Endothelial cell of umbilical vein (primary cell): ENCODE measurements around the gene PRKACB. TPM values are rescaled to one million over a fixed set of nuclear protein-coding genes. Genes with fewer than 3 reads are reported as not detected.

Experiments used
- BruUV-seq: library from RNA; stranded (reverse); fragments of 400-500 nt; replicated peaks from 2 replicates; lab custom pipeline; 2021; lab: Mats Ljungman, UMichigan
- CTCF ChIA-PET: fragments of 300-600, 350-600 bp; sonication (Branson Sonifier 250); formaldehyde crosslinking; loops from one replicate; lab custom pipeline; 2021; ENCODE audit warnings: antibody characterized with exemption, inconsistent platforms; lab: Charles Lee
- POLR2A ChIA-PET: fragments of 300-600, 350-600 bp; sonication (Branson Sonifier 250); formaldehyde crosslinking; loops from one replicate; lab custom pipeline; 2021; ENCODE audit warnings: antibody characterized with exemption, inconsistent platforms; lab: Charles Lee
- DNase-seq: peaks from one replicate; pipeline ENCODE4 v3.0.0-alpha.2; 2011; ENCODE audit warnings: low read depth, low spot score
- FAIRE-seq: peaks from 2 replicates; lab custom pipeline; 2011; peaks lifted over from hg19 to GRCh38; lab: Jason Lieb, UNC
- H2AFZ ChIP-seq: 2 replicates; pipeline ENCODE4 v1.6.0; 2012; ENCODE audit warnings: low read depth, low read length, control low read depth, inconsistent platforms
- H3K27ac ChIP-seq: 2 replicates; pipeline ENCODE4 v1.5.1; 2011; ENCODE audit warnings: low read depth, mild to moderate bottlenecking, control low read depth, low read length, moderate library complexity; ENCODE audit not compliant: insufficient read depth
- H3K27me3 ChIP-seq, 2 experiments: 2 replicates each; pipeline versions ENCODE4 v1.6.0 to v1.6.1; 2011; ENCODE audit warnings: low read length in 2 of 2, mixed read lengths in 1 of 2; ENCODE audit not compliant: control insufficient read depth in 2 of 2, insufficient read depth in 2 of 2
- H3K36me3 ChIP-seq, 2 experiments: 2 replicates in 1 of 2; 3 replicates in 1 of 2; pipeline ENCODE4 v1.5.1; 2011; ENCODE audit warnings: low read length in 2 of 2, mild to moderate bottlenecking in 1 of 2, moderate library complexity in 1 of 2; ENCODE audit not compliant: control insufficient read depth in 2 of 2, insufficient read depth in 2 of 2; ENCODE audit errors: extremely low read depth in 1 of 2
- H3K4me1 ChIP-seq: 3 replicates; pipeline ENCODE4 v1.5.1; 2011; ENCODE audit warnings: mild to moderate bottlenecking, low read length; ENCODE audit not compliant: control insufficient read depth, insufficient read depth; ENCODE audit errors: extremely low read depth
- H3K4me2 ChIP-seq: 2 replicates; pipeline ENCODE4 v1.6.1; 2011; ENCODE audit warnings: low read length, control low read depth, mixed read lengths; ENCODE audit not compliant: insufficient read depth
- H3K4me3 ChIP-seq, 3 experiments: fragments of 200-600 bp in 1 of 3; sonication (generic), shearing (Covaris generic) in 1 of 3; replicated peaks in 1 of 3; 2 replicates each; pipeline ENCODE4 v1.5.1; 2011 to 2016; ENCODE audit warnings: control low read depth in 3 of 3, low read length in 3 of 3, mild to moderate bottlenecking in 2 of 3, inconsistent platforms in 1 of 3, low read depth in 1 of 3, moderate library complexity in 1 of 3; ENCODE audit not compliant: insufficient read depth in 1 of 3
- H3K79me2 ChIP-seq: 2 replicates; pipeline ENCODE4 v1.6.0; 2012; ENCODE audit warnings: low read length, inconsistent platforms; ENCODE audit not compliant: control insufficient read depth, insufficient read depth
- H3K9ac ChIP-seq: replicated peaks from 2 replicates; pipeline ENCODE3; 2011; ENCODE audit warnings: low read length, control low read depth; ENCODE audit not compliant: insufficient read depth; ENCODE audit errors: extremely low read depth
- H3K9me1 ChIP-seq: replicated peaks from 3 replicates; pipeline ENCODE4 v1.6.0; 2011; ENCODE audit warnings: mild to moderate bottlenecking, low read length; ENCODE audit not compliant: control insufficient read depth, insufficient read depth; ENCODE audit errors: extremely low read depth
- H3K9me3 ChIP-seq: replicated peaks from 2 replicates; pipeline ENCODE4 v1.5.1; 2012; ENCODE audit warnings: low read length, inconsistent platforms; ENCODE audit not compliant: control insufficient read depth, insufficient read depth
- H4K20me1 ChIP-seq: replicated peaks from 2 replicates; pipeline ENCODE3; 2011; ENCODE audit warnings: mild to moderate bottlenecking, low read length; ENCODE audit not compliant: control insufficient read depth, insufficient read depth; ENCODE audit errors: extremely low read depth
- EZH2 ChIP-seq: IDR thresholded peaks from 2 replicates; pipeline ENCODE4 v1.6.1; 2012; ENCODE audit warnings: borderline replicate concordance, low read depth, mild to moderate bottlenecking, moderate library complexity, low read length, inconsistent platforms; ENCODE audit not compliant: severe bottlenecking
- FOS ChIP-seq: IDR thresholded peaks from 2 replicates; pipeline ENCODE4 v1.6.1; 2011; ENCODE audit warnings: mild to moderate bottlenecking, low read length, moderate library complexity, borderline replicate concordance; ENCODE audit not compliant: insufficient read depth
- GATA2 ChIP-seq: IDR thresholded peaks from 2 replicates; pipeline ENCODE4 v1.7.0; 2011; ENCODE audit warnings: low read depth, mild to moderate bottlenecking, moderate library complexity, mixed read lengths, low read length; ENCODE audit not compliant: insufficient read length, insufficient read depth
- JUN ChIP-seq: IDR thresholded peaks from 2 replicates; pipeline ENCODE4 v1.6.1; 2011; ENCODE audit warnings: borderline replicate concordance, low read depth; ENCODE audit not compliant: insufficient read length, insufficient read depth
- MAX ChIP-seq: IDR thresholded peaks from 2 replicates; pipeline ENCODE4 v1.6.1; 2011; ENCODE audit not compliant: insufficient read depth, insufficient read length
- dilution Hi-C: fragments of 300-500 bp; cut with MboI; formaldehyde crosslinking; loops from one replicate; pipeline ENCODE4 v1.15.0; 2019; ENCODE audit warnings: low sequenced_read_pairs; ENCODE audit not compliant: extremely low pct_ligation_motif_present
- intact Hi-C: fragments of 100-400 bp; cut with micrococcal nuclease; formaldehyde crosslinking; loops from one replicate; pipeline ENCODE4 v1.10.0; 2022
- polyA plus RNA-seq, 4 experiments: library from polyadenylated mRNA; depleted of rRNA in 3 of 4; stranded (reverse) in 3 of 4; unstranded in 1 of 4; fragments of >200 nt; gene quantifications; 2 replicates each; pipeline versions ENCODE4 v1.2.1 to v1.2.3, GENCODE V29; 2011 to 2012; ENCODE audit warnings: missing spikeins in 1 of 4
- total RNA-seq: library from RNA; stranded (reverse); gene quantifications from 2 replicates; pipeline ENCODE4 v1.2.3, GENCODE V29; 2021

The PRKACB gene
- total and polyA plus RNA-seq, 2 donors (not counting 3 experiments of a cell fraction or from before 2014, with no cell fraction given) = 19.1 to 77.5 TPM

DNA sequence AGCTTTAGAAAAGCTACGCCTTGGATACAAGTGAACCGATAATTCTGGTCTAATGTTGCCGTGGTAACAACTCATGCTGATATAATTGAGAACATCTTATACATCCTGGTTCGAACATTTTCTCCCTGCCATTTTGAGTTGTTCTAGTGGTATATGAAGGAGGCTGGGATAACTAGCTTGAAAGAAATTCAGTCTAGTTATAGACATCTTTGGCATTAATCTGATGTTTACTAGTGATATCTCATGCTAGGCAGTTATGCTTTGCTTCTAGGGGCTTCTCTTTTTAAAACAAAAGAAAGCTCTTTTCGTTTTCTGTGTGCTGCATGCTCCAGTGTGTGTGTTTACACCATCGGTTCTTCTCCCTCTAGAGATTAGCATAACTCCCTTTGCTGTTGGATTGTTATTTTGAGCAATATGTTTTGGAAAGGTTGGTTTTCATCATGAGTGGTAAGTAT is 20.5 kb downstream of the PRKACB start:
- Histone ChIP-seq H3K27ac (no peak overlapping the region), H3K9me1 (no peaks in the 10 kb centered on the region), H3K79me2 (peaks cover 71% of the 10 kb centered on the region), H3K9ac (no peak overlapping the region), H4K20me1 (peaks cover 8% of the 10 kb centered on the region), H3K4me3 (no peak overlapping the region), H3K36me3 (no peaks in the 10 kb centered on the region), H3K4me2 (no peak overlapping the region), H2AFZ (no peak overlapping the region), H3K4me1 (peaks cover 6% of the 10 kb centered on the region), H3K27me3 (no peaks in the 10 kb centered on the region), H3K9me3 (no peaks in the 10 kb centered on the region)
- no TSS peak for BruUV-seq
- DNase-seq = no peak
- ChIA-PET POLR2A (interaction anchor here (0.9 kb wide), 1 partner anchor 20 kb away, joined by 3 read pairs; the partner anchor contains the start of gene PRKACB), CTCF (interaction anchor here (1.0 to 1.8 kb wide), 3 partner anchors 12 to 269 kb away, joined by 3 to 5 read pairs (median 4); no protein-coding TSS in a partner anchor)
- FAIRE-seq = no peak
- dilution Hi-C loops = no loop called here
- TF ChIP-seq GATA2 (no peak), JUN (no peak)
- intact Hi-C loops = no loop called here

GRCh38 chr1:84165601-84166000 is 21.5 kb downstream of the PRKACB start:
- dilution Hi-C loops = no loop called here
- no peak overlapping the region for H3K4me3 ChIP-seq

More at GRCh38 chr1:84165601-84166000, 21.5 kb downstream of the PRKACB start:
- FAIRE-seq (no peak), DNase-seq (no peak)
- H3K4me2 ChIP-seq = no peak overlapping the region
- no peak overlapping the region for H2AFZ ChIP-seq
- H3K4me1 ChIP-seq = peaks cover 13% of the 10 kb centered on the region
- peaks cover 66% of the 10 kb centered on the region for H3K79me2 ChIP-seq
- no peaks in the 10 kb centered on the region for H3K9me1 ChIP-seq
- TF ChIP-seq JUN (no peak), EZH2 (no peak), MAX (no peak), FOS (no peak)
- H3K9ac ChIP-seq = no peak overlapping the region
- H3K9me3 ChIP-seq = no peaks in the 10 kb centered on the region
- intact Hi-C loops = no loop called here
- peaks cover 8% of the 10 kb centered on the region for H4K20me1 ChIP-seq
- POLR2A ChIA-PET = no interaction called here
- H3K27ac ChIP-seq = no peak overlapping the region
- no peaks in the 10 kb centered on the region for H3K27me3 ChIP-seq
- BruUV-seq = no TSS peak
- H3K36me3 ChIP-seq = no peaks in the 10 kb centered on the region
- CTCF ChIA-PET = interaction anchor here (1.6 kb wide), 1 partner anchor 13 kb away, joined by 5 read pairs; no protein-coding TSS in a partner anchor
